Renal pelvis (tissue), 4 donors: ENCODE data around the gene UST. TPM values are rescaled to one million over a fixed set of nuclear protein-coding genes. Genes with fewer than 3 reads are reported as not detected.
"Not testable (repeated sequence)": the region's sequence is repeated elsewhere in the genome, so short reads cannot be mapped to it uniquely, and the experiment has no call there.

ENCODE experiments used
- DNase-seq: peaks from one replicate; pipeline ENCODE4 v3.0.0-alpha.2; 2013
- polyA plus RNA-seq, 3 donors: library from polyadenylated mRNA; unstranded; fragments of 120-200 nt; gene quantifications; one replicate each; pipeline ENCODE4 v1.2.1, GENCODE V29; 2013; ENCODE audit not compliant: insufficient read length in 3 of 3

UST gene
- polyA plus RNA-seq, 3 donors: 8.2 to 11.3 (median 10.9) TPM

DNA sequence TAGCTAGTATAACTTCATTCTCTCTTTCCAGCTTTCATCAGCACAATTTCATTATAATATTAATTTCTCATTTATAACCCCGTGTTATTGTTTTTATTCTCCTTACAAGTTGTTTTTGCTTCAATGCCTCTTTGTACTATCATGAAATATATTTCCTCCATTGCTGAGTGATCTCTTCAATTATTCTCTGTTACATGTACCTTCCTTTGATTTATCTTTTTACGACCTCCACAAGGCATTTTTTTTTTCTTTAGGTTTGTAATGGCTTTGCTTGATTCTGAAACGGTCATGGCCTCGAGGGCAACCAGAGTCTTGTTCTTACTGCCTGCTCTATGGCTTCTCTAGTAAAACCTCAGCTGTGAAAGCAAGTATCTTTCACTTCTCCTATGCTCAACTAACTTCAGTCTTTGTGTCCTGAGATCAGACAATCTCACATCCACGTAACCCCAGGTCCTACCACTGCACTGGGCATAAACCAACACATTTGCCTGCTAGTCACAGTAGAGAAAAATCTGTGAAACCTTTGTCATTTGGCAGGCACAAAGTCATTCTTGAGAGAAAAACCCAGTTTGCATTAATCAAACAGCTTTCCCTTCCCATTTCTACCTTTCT, 119.9 kb downstream of the UST start:
- no peak for DNase-seq

DNA sequence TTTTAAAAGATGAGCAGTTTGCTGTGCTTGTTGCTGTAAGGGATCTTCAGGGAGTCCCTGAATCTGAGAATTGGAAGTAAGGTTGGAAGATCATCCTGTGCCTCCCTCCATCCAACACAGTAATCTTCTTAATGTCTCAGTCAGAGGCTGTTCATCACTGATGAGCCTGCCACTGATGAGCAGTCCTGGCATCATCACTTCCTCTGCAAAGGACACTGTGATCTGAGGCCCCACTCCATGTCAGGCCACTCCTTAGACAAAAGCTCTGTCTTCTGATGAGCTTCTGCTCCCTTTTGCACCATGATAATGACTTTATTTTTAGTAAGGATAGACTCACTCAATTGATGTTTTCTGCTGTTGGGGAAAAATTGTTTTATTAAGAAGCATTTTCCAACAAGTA, 121.0 kb downstream of the UST start:
- DNase-seq: no peak

DNA sequence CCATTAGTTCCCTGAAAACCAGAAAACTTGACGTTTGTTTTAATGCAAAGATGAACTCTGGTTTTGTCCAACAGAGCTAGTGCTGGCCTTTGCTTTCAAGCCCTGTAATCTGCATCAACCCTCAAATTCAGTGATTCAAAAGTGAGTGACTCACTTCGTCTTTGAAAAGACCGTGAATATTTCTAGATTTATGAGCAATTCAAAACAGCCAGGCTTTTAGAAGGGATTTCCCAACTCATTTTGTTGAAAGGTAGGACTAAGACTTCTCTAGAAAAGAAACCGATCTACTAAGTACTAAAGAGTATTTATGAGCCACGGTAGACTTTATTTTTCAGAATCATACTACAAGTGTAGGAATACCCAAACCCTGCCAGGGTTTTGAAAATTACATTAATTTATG, 121.5 kb downstream of the UST start:
- DNase-seq: no peak

DNA sequence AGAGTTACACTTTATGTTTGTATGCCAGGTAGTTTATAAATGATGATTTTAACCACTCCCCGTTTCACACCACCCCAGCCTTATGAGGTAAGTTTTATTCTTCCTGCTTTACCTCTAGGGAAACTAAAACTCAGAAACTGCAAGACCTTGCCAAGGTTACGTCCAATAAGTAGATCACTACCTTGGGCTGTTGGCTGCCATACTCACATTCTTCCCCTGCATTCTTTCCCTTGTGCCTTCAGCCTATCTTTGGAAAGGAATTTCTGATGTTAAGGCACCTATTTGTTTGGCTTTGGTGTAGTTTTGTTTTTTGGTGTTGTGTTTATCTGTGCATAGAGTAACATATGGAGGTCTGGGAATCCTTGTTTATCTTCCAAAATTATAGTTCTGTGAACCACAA, 122.1 kb downstream of the UST start:
- no peak for DNase-seq

DNA sequence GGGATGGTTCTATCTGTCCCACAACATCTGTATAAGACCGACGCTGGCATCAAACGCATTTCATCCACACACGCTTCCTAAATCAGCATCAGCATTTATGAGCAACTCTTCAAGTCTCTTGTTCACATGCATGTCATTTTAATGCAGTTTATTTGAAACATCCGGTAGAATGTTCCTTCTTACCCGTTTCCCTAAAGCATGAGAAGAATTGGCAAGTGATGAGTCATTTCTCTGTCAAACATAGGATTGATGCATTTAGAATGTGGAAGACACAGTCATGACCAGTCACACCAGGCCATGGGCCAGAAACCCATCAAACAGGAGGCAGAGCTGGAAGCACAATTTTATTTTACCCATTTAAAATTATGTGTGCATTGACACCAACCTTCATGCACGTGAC, 122.8 kb downstream of the UST start:
- DNase-seq: no peak

DNA sequence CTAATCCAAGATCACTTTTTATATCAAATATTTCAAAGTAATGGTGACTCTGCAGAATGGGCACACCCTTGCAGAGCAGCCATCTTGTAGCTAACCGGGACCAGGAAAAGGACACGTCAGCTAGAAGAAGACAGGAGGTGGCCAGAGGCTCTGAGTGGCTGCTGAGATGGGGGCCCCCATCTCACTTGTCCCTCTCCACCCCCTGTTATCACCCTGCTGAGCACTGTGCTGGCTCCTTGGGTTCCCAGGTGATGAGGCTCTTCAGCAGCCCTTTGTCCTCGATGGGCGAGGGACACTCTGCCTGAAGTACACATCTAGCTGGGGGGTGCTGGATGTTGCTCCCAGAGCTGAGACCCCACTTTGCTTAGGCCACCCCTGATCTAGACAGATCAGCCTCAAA, 126.3 kb downstream of the UST start:
- DNase-seq: no peak

DNA sequence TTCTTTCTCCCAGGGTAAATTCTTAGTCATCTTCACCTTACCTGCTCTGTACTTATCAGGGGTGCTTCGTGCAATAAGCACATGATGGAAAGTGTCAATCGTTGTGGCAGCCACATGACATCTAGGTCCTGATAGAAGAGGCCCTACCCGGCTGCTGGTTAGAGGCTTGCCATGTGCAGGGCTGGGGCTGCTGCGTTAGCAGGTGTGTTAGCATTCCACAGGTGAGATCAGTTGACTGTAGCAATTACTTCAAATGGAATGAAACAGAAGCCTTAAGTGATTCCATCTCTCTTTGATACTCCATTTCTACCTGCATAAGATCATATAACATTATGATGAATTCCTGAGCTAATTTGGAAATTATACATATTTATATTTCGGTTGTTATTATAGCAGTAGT, 127.0 kb downstream of the UST start:
- DNase-seq: no peak

DNA sequence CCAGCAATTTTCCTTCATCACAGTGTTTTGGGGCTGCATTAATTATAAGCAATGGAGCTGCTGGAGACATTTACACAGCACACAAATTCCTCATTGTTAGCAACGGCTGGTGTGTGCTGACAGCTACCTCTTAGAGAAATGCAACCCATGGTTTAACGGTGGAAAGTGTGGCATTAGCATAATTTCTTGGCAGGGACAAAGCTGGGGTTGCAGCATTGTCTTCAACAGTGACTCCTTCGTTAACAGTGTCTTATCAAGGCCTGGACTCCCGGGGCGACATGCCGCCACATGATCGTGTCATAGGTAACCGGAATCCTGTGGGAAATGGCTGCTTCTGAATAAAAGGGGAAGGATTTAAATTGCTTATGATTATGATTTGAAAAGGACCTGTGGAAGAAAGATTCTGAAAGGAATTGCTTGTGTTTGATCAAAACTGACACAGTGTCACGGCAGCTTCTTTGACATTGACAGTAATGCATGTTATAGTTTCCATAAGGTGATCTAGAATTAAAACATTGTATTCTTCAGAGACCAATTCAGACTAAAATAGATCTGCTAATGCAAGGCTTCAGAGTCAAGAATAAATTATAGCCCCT, 128.0 kb downstream of the UST start:
- DNase-seq: no peak

DNA sequence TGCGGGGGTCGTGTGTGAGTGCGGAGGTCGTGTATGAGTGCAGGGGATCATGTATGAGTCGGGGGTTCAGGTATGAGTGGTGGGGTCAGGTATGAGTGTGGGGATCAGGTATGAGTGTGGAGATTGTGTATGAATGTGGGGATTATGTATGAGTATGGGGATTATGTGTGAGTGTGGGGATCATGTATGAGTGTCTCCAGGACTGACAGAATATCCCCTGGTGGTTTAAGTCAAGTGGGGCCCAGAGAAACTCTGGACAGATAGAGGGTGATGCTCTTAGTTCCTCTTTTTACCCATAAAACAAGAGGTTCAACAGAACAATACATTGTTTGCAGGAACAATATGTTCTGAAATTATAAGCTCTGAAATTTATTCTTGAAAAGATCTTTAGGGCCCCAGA, 131.9 kb downstream of the UST start:
- no peak for DNase-seq

DNA sequence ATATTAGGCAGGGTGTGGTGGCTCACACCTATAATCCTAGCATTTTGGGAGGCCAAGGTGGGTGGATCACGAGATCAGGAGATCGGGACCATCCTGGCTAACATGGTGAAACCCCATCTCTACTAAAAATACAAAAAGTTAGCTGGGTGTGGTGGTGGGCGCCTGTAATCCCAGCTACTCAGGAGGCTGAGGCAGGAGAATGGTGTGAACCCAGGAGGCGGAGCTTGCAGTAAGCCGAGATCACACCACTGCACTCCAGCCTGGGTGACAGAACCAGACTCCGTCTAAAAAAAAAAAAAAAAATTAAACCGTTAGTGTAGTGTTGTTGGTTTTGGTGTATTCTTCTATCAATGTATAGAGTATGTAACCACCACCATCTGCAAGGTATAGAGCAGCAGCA, 133.9 kb downstream of the UST start:
- DNase-seq: not testable (repeated sequence)

DNA sequence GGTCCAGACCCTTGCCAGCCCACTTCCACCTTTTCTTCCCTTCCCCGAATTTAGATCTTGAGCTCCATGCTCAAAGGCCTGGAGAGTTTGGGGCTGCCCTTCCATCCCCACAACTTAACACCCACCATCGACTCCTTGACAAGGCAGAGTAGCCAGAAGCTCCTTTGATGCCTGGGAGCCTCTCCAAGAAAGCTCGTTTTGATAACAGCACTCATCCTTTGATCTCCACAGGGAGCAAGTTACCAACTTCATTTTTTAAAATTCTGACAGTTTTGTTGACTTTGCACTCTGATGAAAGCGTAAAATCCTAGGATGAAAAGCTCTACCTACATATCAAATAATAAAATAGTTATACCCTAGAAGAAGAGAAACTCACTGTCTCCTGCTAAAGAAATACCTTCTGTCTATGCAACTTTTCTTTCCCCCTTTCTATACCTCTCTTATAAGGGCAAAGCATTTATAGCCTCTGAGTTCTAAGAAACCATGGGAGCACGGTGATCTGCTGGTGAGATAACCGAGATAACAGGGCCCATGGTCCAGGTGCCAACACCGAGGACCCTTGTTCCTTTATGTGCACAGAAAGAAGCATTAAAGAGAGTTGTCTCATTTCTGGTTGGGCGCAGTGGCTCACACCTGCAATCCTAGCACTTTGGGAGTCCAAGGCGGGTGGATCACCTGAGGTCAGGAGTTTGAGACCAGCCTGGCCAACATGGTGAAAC, 134.9 kb downstream of the UST start:
- no peak for DNase-seq

DNA sequence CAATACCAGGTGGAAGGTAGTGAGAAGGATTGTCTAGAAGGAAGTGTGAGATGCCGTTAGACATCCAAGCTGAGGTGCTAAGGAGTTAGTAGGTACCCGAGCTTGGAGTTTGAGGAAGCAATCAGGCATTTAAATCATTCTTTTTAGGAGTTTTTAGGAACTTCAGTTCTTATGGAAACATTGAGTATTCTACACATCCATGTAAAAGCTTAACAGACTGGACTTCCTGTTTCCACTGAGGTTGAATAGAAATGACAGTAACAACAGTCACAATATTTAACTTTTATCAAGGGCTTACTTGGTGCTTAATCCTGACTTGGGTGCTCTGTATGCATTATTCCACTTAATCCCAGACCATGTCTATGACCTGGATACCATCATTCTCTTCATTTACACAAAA, 136.4 kb downstream of the UST start:
- DNase-seq: no peak

DNA sequence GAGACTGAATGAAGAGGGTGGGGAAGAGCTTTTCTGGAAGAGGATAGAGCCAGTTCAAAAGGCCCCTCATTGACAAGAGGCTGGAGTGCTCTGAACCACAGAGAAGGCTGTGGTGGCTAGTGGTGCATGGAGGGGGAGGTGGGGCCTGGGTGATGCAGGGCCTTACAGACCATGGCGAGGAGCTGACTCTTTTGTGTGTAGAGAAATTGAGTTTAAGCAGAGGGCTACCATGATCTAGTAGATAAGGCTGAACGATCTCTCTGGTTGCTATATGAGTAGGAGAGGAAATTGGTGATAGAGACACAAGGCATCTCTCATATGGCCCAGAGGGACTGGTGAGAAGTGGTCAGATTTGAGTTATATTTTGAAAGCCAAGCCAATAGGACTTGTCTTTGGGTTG, 137.6 kb downstream of the UST start:
- DNase-seq: no peak

DNA sequence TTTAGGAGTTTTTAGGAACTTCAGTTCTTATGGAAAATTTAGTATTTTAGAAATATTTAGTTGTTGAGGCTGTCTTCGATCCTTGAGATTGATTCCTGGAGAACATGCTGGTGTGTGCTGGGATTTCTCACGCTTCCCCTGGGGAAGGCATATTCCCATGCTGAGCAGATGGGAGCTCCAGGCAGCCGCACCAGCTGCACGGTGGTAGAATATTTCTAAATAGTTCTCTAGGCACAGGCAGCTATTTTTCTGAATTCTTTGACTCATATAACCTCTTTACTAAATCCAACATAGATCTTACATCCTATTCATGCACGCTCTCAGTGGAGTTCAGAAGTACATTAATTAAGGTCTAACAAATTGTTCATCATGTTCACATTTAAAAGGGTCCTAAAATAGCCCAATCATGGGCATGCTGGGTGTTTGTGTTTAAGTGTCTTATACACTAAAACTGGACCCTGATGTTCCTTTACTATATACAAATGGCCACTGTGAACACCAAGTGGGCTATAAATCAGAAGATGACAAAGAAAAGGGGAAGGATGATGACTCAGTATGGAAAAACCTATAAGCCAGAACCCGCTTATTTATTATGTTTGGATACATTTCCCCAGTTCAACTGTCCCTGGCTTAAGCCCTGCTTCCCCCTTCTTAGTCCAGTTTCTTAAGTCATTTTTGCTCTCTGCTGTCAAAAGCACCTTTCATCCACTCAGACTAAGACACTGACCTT, 138.5 kb downstream of the UST start:
- no peak for DNase-seq

DNA sequence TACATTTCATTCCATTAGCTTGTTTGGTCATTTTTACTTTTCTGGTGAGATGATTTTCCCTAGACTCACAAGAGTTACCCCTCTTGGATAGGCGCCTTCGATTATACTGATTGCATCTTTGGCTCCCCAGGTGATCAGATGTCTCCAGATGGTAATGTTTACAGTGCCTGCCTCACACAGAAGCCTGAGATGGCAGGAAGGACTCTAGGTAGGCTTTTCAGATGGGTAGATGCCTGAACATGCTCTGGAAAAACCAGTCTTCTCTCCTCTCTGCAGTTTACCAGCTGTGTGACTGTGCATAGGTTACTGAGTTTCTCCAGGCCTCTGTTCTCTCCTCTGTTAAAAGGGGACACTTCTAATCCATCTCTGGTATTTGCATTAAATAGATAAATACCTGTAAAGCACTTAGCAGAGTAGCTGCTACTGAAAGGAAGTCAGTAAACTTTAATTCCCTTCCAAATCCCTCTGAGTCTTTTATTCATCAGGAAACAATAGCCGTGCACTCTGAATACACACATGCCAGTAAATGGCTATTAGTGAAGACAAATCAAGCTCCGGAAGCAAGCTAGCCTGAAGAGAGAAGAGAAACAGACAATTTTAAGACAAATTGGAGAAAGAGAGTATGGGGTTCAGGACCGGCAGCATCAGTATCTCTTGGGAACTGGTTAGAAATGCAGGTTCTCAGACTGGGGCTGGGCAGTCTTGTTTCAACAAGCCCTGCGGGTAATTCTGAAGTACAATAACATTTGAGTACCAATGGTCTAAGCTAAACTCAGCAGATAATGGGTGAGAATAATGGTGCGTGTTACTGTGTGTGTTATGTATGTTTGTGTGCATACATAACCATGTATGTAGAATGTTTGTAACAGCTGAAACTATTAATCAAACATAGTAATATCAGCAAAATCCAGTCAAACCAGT, 139.4 kb downstream of the UST start:
- DNase-seq: no peak

DNA sequence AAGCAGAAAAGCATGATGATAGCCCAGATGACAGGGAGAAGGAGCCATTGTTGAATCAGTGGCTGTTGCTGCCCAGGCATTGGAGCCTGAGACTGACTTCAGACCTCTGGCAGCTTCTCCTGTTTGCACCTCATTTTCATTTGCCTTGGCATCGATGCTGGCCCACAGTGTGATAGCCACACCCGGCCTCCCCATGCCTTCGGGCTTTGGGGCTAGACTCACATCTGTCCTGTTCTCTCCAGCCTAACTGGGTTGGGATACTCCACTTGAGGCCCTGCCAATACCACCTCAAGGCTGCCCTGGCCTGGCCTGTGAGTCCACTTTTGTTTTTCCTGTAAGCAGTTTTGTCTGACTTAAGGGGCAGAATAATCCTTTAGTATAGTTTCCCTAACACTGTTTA, 140.4 kb downstream of the UST start:
- DNase-seq: no peak

DNA sequence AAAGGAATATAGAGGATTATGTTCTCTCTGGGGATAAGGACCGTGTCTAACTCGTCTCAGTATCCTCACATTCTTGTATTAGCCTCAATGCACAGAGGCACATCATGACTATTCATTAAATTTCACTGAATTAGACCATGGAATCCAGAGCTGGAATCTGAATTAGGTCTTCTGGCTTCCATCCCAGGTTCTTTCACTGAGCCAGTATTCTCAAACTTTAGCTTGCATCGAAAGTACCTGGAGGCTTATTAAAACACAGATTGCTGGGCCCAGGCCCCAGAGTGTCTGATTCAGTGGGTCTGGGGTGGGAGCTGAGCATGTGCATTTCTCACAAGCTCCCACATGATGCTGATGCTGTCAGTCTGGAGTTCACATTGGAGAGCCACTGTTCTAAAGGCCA, 142.0 kb downstream of the UST start:
- no peak for DNase-seq

DNA sequence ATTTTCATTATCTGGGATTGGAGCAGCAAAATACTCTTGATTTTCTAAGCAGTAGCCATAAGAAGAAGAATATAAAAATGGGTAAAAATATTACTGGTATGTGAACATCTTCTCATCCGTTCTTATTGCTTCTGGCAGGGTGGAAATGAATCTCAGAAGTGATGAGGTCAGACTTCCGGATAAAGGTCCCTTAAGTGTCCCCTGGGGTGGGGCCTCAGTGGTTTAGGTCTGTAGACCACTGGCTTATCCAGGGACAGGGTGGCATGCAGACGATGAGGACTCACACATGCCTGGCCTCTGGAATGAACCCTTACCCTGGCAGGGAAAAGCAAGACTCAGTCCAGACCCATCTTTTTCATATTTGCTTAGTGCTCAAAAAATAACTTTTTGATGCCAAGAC, 143.3 kb downstream of the UST start:
- no peak for DNase-seq

DNA sequence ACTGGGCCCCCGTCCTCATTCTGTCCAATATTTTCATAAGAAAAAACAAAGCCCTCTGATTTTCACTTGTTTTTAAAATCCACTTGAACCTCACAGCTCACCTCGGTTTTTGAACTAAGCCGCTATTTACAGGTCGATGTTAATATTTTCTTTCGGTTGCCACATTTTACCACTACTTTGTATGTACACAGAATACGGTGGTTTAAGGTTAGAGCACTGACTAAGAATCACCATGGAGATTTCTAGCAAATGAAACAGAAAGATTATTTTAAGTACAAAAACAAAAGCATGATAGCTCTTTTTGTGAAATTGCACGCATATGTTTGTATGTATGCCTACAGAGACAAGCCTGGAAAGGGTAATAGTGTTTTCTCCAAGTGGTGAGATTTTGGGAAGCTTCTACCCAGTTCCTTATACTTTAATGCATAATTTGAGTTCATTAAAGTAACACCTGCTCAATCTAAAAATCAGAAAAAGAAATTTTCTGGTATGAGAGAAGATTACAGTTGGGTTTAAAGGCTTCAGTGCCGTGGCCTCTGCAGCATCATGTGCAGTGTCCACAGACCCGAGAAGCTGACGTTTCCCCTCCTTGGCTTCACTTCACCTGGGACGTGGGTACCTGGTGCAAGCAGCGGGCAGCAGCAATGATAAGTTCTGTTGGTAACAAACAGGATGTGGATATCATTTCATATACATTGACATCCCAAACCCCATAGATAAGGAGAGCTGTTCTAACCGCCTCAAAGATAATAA, 144.0 kb downstream of the UST start:
- no peak for DNase-seq

DNA sequence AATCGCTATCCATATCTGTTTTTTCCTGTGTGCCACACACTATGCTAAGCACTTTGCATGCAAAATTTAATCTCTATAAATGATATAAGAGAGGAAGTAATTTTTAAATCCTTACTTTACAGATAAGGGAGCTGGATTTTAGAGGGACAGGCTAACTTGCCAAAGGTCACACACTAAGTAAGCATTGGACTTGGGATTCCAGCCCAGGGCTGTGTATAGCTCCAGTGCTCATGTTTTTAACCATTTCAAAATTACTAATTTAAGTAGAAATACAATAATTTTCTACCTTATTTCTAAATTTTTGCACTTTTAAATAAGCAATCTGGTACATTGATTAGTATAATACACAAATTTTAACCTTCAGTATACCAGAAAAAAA, 144.6 kb downstream of the UST start:
- DNase-seq: no peak

DNA sequence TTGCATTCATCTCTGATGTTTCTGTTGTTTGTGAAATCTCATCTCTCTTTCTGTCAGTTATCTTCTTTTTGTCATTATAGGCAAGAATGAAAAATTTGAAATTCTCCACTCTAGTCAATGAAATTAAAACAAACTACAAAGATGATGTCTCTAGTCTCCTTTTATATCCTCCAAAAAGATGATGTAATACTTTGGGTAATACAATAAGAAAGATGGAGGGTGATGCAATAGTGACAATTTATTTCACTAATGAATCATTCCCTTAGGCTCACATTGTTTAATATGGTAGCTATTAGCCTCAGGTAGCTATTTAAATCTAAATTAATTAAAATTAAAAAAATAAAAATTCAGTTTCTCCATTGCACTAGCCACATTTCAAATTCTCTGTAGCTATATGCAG, 145.4 kb downstream of the UST start:
- no peak for DNase-seq
